ENCODE results near the gene ALK.

Gene ALK

GRCh38 chr2:29241955-29242565 is 679.3 kb downstream of the ALK start:
- in situ Hi-C loops (cut with MboI; ENCODE audit: low sequenced_read_pairs): no loop called here

- in situ Hi-C loops (cut with MboI; ENCODE audit: low sequenced_read_pairs): no loop called here
Measured at GRCh38 chr2:29241341-29241740, 680.0 kb downstream of the ALK start.

- in situ Hi-C loops (cut with MboI; ENCODE audit: low sequenced_read_pairs): no loop called here
Measured at GRCh38 chr2:29240601-29241000, 680.8 kb downstream of the ALK start.

GRCh38 chr2:29239209-29239960 is 682.0 kb downstream of the ALK start:
- in situ Hi-C loops (cut with MboI; ENCODE audit: low sequenced_read_pairs): no loop called here

- in situ Hi-C loops (cut with MboI; ENCODE audit: low sequenced_read_pairs): no loop called here
Measured at GRCh38 chr2:29238497-29238896, 682.9 kb downstream of the ALK start.

- in situ Hi-C loops (cut with MboI; ENCODE audit: low sequenced_read_pairs): no loop called here
Measured at GRCh38 chr2:29236074-29236473, 685.3 kb downstream of the ALK start.

- in situ Hi-C loops (cut with MboI; ENCODE audit: low sequenced_read_pairs): no loop called here
Measured at GRCh38 chr2:29235411-29235810, 686.0 kb downstream of the ALK start.

GRCh38 chr2:29233428-29233827 is 688.0 kb downstream of the ALK start:
- in situ Hi-C loops (cut with MboI; ENCODE audit: low sequenced_read_pairs): no loop called here

GRCh38 chr2:29232041-29232440 is 689.3 kb downstream of the ALK start:
- in situ Hi-C loops (cut with MboI; ENCODE audit: low sequenced_read_pairs): no loop called here

GRCh38 chr2:29229640-29230039 is 691.7 kb downstream of the ALK start:
- in situ Hi-C loops (cut with MboI; ENCODE audit: low sequenced_read_pairs): no loop called here

- in situ Hi-C loops (cut with MboI; ENCODE audit: low sequenced_read_pairs): no loop called here
Measured at GRCh38 chr2:29228947-29229346, 692.4 kb downstream of the ALK start.

- in situ Hi-C loops (cut with MboI; ENCODE audit: low sequenced_read_pairs): no loop called here
Measured at GRCh38 chr2:29227935-29228675, 693.3 kb downstream of the ALK start.

GRCh38 chr2:29226808-29227207 is 694.6 kb downstream of the ALK start:
- in situ Hi-C loops (cut with MboI; ENCODE audit: low sequenced_read_pairs): no loop called here

GRCh38 chr2:29226375-29226774 is 695.0 kb downstream of the ALK start:
- in situ Hi-C loops (cut with MboI; ENCODE audit: low sequenced_read_pairs): no loop called here

GRCh38 chr2:29225814-29226213 is 695.6 kb downstream of the ALK start:
- in situ Hi-C loops (cut with MboI; ENCODE audit: low sequenced_read_pairs): no loop called here

GRCh38 chr2:29224693-29225551 is 696.5 kb downstream of the ALK start:
- in situ Hi-C loops (cut with MboI; ENCODE audit: low sequenced_read_pairs): loop anchor here (25.0 kb wide), 1 partner anchor 638 kb away; no protein-coding TSS in a partner anchor

- in situ Hi-C loops (cut with MboI; ENCODE audit: low sequenced_read_pairs): loop anchor here (25.0 kb wide), 1 partner anchor 637 kb away; no protein-coding TSS in a partner anchor
Measured at GRCh38 chr2:29223851-29224692, 697.3 kb downstream of the ALK start.

GRCh38 chr2:29223257-29223656 is 698.1 kb downstream of the ALK start:
- in situ Hi-C loops (cut with MboI; ENCODE audit: low sequenced_read_pairs): loop anchor here (25.0 kb wide), 1 partner anchor 636 kb away; no protein-coding TSS in a partner anchor

GRCh38 chr2:29222381-29223179 is 698.8 kb downstream of the ALK start:
- in situ Hi-C loops (cut with MboI; ENCODE audit: low sequenced_read_pairs): loop anchor here (25.0 kb wide), 1 partner anchor 635 kb away; no protein-coding TSS in a partner anchor
